HCT116 (cell line): ENCODE measurements around the gene POLD1. TPM values are rescaled to one million over a fixed set of nuclear protein-coding genes. Genes with fewer than 3 reads are reported as not detected.

Experiments used
- ATAC-seq: fragments of 200-7000 bp; cut with Tn5 transposase; 2 replicates; pipeline ENCODE4 v1.9.1; 2020; ENCODE audit warnings: mild to moderate bottlenecking, moderate library complexity
- BruUV-seq: library from RNA; stranded (reverse); fragments of 400-500 nt; replicated peaks from 2 replicates; lab custom pipeline; 2021; lab: Mats Ljungman, UMichigan
- CTCF ChIA-PET: fragments of 300-600 bp; sonication (Branson Sonifier 250); formaldehyde crosslinking; loops from one replicate; lab custom pipeline; 2021; ENCODE audit warnings: antibody characterized with exemption; lab: Charles Lee
- POLR2A ChIA-PET: fragments of 300-600, 350-600 bp; sonication (Branson Sonifier 250); formaldehyde crosslinking; loops from one replicate; lab custom pipeline; 2021; ENCODE audit warnings: antibody characterized with exemption; lab: Charles Lee
- RAD21 ChIA-PET, 2 experiments: fragments of 300-600 bp; sonication (Branson Sonifier 250); formaldehyde crosslinking; loops; one replicate each; lab custom pipeline; 2023; ENCODE audit warnings: low total read pairs in 2 of 2; ENCODE audit not compliant: uncharacterized antibody in 2 of 2, unreplicated experiment in 2 of 2, low non-redundant PET in 1 of 2; lab: Charles Lee
- DNase-seq: peaks from one replicate; pipeline ENCODE4 v3.0.0-alpha.2; 2010; ENCODE audit warnings: low read depth, low spot score
- H2AFZ ChIP-seq: fragments of 200-600 bp; shearing (Covaris generic), sonication (generic); 2 replicates; pipeline ENCODE4 v1.6.1; 2017; ENCODE audit warnings: low read depth, mixed run types, mixed read lengths, antibody characterized with exemption, low read length; ENCODE audit not compliant: poor library complexity, severe bottlenecking
- H3K27ac ChIP-seq: 2 replicates; pipeline ENCODE4 v1.5.1; 2012; ENCODE audit warnings: low read depth, low read length
- H3K27me3 ChIP-seq: fragments of 200-600 bp; sonication (generic); 2 replicates; pipeline ENCODE4 v1.6.1; 2016; ENCODE audit warnings: mixed run types, low read length, mixed read lengths; ENCODE audit not compliant: insufficient read depth
- H3K36me3 ChIP-seq, 2 experiments: fragments of 200-500 bp in 1 of 2; fragments of 200-600 bp in 1 of 2; sonication (Bioruptor generic) in 1 of 2; sonication (generic) in 1 of 2; 2 replicates each; pipeline versions ENCODE4 v1.5.1 to v1.6.1; 2014 to 2016; ENCODE audit warnings: low read length in 2 of 2, inconsistent platforms in 1 of 2, mixed read lengths in 1 of 2, mixed run types in 1 of 2; ENCODE audit not compliant: insufficient read depth in 2 of 2, control insufficient read depth in 1 of 2
- H3K4me1 ChIP-seq, 2 experiments: fragments of 200-600 bp in 1 of 2; sonication (generic) in 1 of 2; 2 replicates each; pipeline versions ENCODE4 v1.5.1 to v1.6.1; 2012 to 2017; ENCODE audit warnings: low read length in 2 of 2, inconsistent platforms in 1 of 2, mild to moderate bottlenecking in 1 of 2, mixed read lengths in 1 of 2, mixed run types in 1 of 2, moderate library complexity in 1 of 2; ENCODE audit not compliant: insufficient read depth in 2 of 2, control insufficient read depth in 1 of 2
- H3K4me2 ChIP-seq: fragments of 200-600 bp; sonication (generic); 2 replicates; pipeline ENCODE4 v1.6.1; 2017; ENCODE audit warnings: mixed run types, low read length, mixed read lengths
- H3K4me3 ChIP-seq, 2 experiments: fragments of 200-600 bp in 1 of 2; sonication (generic) in 1 of 2; replicated peaks in 1 of 2; 2 replicates each; pipeline ENCODE4 v1.5.1; 2011 to 2016; ENCODE audit warnings: low read length in 2 of 2, control low read depth in 1 of 2, low read depth in 1 of 2, mild to moderate bottlenecking in 1 of 2, mixed read lengths in 1 of 2, mixed run types in 1 of 2
- H3K79me2 ChIP-seq: fragments of 200-600 bp; sonication (generic); 2 replicates; pipeline ENCODE4 v1.6.1; 2017; ENCODE audit warnings: mild to moderate bottlenecking, mixed run types, low read length, moderate library complexity, mixed read lengths; ENCODE audit not compliant: insufficient read depth
- H3K9ac ChIP-seq: fragments of 200-600 bp; sonication (generic); 2 replicates; pipeline ENCODE4 v1.6.1; 2016; ENCODE audit warnings: low read length, mixed read lengths
- H3K9me2 ChIP-seq: fragments of 200-600 bp; sonication (generic), shearing (Covaris generic); 2 replicates; pipeline ENCODE4 v1.6.1; 2017; ENCODE audit warnings: mixed run types, mild to moderate bottlenecking, moderate library complexity; ENCODE audit not compliant: insufficient read depth
- H3K9me3 ChIP-seq, 2 experiments: fragments of 200-500 bp in 1 of 2; fragments of 200-600 bp in 1 of 2; sonication (Bioruptor generic) in 1 of 2; sonication (generic) in 1 of 2; 2 replicates each; pipeline ENCODE4 v1.6.1; 2014 to 2017; ENCODE audit warnings: low read length in 2 of 2, mixed read lengths in 2 of 2, inconsistent platforms in 1 of 2, low read depth in 1 of 2, mild to moderate bottlenecking in 1 of 2, mixed run types in 1 of 2, moderate library complexity in 1 of 2; ENCODE audit not compliant: control insufficient read depth in 1 of 2, insufficient read depth in 1 of 2
- H4K20me1 ChIP-seq: fragments of 200-600 bp; sonication (generic), shearing (Covaris generic); 2 replicates; pipeline ENCODE4 v1.6.1; 2017; ENCODE audit warnings: mixed run types, mild to moderate bottlenecking, moderate library complexity; ENCODE audit not compliant: insufficient read depth
- CBX3 ChIP-seq: IDR thresholded peaks from 2 replicates; pipeline ENCODE4 v1.6.1; 2012; ENCODE audit warnings: low read depth
- CEBPB ChIP-seq: IDR thresholded peaks from 2 replicates; pipeline ENCODE4 v1.6.1; 2012; ENCODE audit warnings: low read depth
- EGR1 ChIP-seq: IDR thresholded peaks from 2 replicates; pipeline ENCODE4 v1.6.1; 2012; ENCODE audit warnings: low read depth
- EZH2 ChIP-seq: fragments of 200-600 bp; sonication (generic); IDR thresholded peaks from 2 replicates; pipeline ENCODE4 v1.6.1; 2017; ENCODE audit warnings: antibody characterized with exemption, mixed run types
- EZH2phosphoT487 ChIP-seq: fragments of 200-600 bp; IDR thresholded peaks from 2 replicates; pipeline ENCODE4 v1.6.1; 2018; ENCODE audit warnings: antibody characterized with exemption, borderline replicate concordance
- FOSL1 ChIP-seq: IDR thresholded peaks from 2 replicates; pipeline ENCODE4 v1.6.1; 2012; ENCODE audit warnings: low read depth
- JUND ChIP-seq: IDR thresholded peaks from 2 replicates; pipeline ENCODE4 v1.6.1; 2012
- POLR2AphosphoS5 ChIP-seq: IDR thresholded peaks from 2 replicates; pipeline ENCODE4 v1.6.1; 2011; ENCODE audit warnings: mild to moderate bottlenecking, low read depth, low read length, moderate library complexity
- RAD21 ChIP-seq: IDR thresholded peaks from 2 replicates; pipeline ENCODE4 v1.6.1; 2012; ENCODE audit warnings: low read depth, mild to moderate bottlenecking
- SIN3A ChIP-seq: IDR thresholded peaks from 2 replicates; pipeline ENCODE4 v1.6.1; 2012; ENCODE audit warnings: low read depth
- SP1 ChIP-seq: IDR thresholded peaks from 2 replicates; pipeline ENCODE4 v1.6.1; 2012; ENCODE audit warnings: low read depth
- SRF ChIP-seq: IDR thresholded peaks from 2 replicates; pipeline ENCODE4 v1.6.1; 2012; ENCODE audit warnings: low read depth
- YY1 ChIP-seq: IDR thresholded peaks from 2 replicates; pipeline ENCODE4 v1.6.1; 2011; ENCODE audit warnings: low read length, low read depth, moderate library complexity, mild to moderate bottlenecking; ENCODE audit not compliant: insufficient replicate concordance; ENCODE audit errors: extremely low read depth
- ZFX ChIP-seq: fragments of 450-650 bp; IDR thresholded peaks from 2 replicates; pipeline ENCODE4 v1.6.1; 2017
- intact Hi-C: fragments of 100-400 bp; cut with micrococcal nuclease; formaldehyde crosslinking; loops from 2 replicates; pipeline ENCODE4 v1.10.0; 2022
- total RNA-seq: library from RNA; stranded (reverse); gene quantifications from one replicate; pipeline ENCODE4 v1.2.1, GENCODE V29; 2021; ENCODE audit not compliant: unreplicated experiment

POLD1 gene
- total RNA-seq, 1 experiment from 2014 or later = 122 TPM

DNA sequence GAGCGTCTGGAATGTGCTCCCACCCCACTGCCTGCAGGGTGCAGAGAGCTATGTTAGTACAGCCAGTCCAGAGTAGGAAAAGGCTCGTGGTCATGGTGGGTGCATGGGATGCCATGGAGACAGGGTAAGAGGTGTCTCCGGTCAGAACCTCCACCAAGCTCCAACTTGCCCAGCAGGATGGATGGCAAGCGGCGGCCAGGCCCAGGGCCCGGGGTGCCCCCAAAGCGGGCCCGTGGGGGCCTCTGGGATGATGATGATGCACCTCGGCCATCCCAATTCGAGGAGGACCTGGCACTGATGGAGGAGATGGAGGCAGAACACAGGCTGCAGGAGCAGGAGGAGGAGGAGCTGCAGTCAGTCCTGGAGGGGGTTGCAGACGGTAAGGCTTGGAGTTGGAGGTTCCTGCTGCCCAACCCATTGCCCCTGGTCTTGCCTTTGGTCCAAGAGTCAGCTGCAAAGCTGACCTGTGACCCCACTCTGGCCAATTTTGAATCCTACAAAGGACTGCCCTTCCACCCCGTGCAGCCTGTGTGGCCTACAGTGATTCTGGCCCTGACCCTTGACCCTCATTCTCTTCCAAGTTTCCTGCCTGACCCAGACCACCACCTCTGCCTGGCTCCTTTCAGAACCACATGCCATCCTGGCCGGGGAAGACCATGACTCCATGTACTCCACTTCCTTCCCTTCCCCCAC, 14.7 kb downstream of the POLD1 start:
- Histone ChIP-seq H3K9me2 (no peaks in the 10 kb centered on the region), H3K27me3 (no peaks in the 10 kb centered on the region), H3K79me2 (peaks cover 43% of the 10 kb centered on the region), H3K27ac (no peak overlapping the region), H3K36me3 (peaks cover 3 to 24% of the 10 kb centered on the region in 2 experiments; a peak in 1 of 4 replicates), H3K4me3 (no peak overlapping the region), H3K9ac (no peak overlapping the region), H2AFZ (no peak overlapping the region), H3K4me1 (no peaks in the 10 kb centered on the region), H3K9me3 (no peaks in the 10 kb centered on the region), H3K4me2 (no peak overlapping the region), H4K20me1 (no peaks in the 10 kb centered on the region)
- DNase-seq = no peak
- RAD21 ChIA-PET = no interaction called here
- BruUV-seq = no TSS peak
- intact Hi-C loops = no loop called here
- CTCF ChIA-PET = no interaction called here
- ATAC-seq = 0 out of 2 replicates have a peak, but pooled peaks have one; percentile 41
- TF ChIP-seq FOSL1 (no peak), EGR1 (no peak), CBX3 (no peak), SRF (no peak), SP1 (no peak), POLR2AphosphoS5 (no peak), CEBPB (no peak)
- POLR2A ChIA-PET = no interaction called here

DNA sequence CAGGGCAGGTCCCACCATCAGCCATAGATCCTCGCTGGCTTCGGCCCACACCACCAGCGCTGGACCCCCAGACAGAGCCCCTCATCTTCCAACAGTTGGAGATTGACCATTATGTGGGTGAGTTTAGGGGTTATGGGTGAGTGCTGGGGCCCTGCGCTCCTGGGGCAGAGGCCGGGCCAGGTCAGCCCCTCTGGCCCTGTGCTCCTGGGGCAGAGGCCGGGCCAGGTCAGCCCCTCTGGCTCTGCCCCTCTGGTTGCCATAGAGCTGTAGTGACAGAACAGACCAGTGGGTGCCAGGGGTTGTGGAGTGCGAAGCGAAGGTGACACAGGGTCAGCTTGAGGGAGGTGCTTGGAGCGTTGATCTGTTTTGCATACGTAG, 15.2 kb downstream of the POLD1 start:
- Histone ChIP-seq H3K36me3 (peaks cover 3 to 28% of the 10 kb centered on the region in 2 experiments; a peak in 1 of 4 replicates), H3K4me1 (no peaks in the 10 kb centered on the region), H3K9ac (no peak overlapping the region), H3K79me2 (peaks cover 39% of the 10 kb centered on the region), H3K4me2 (no peak overlapping the region), H2AFZ (no peak overlapping the region), H3K9me3 (no peaks in the 10 kb centered on the region), H4K20me1 (no peaks in the 10 kb centered on the region), H3K4me3 (no peak overlapping the region), H3K27ac (no peak overlapping the region), H3K9me2 (no peaks in the 10 kb centered on the region), H3K27me3 (no peaks in the 10 kb centered on the region)
- DNase-seq (no peak), ATAC-seq (no peak)
- no TSS peak for BruUV-seq
- ChIA-PET POLR2A (no interaction called here), RAD21 (no interaction called here), CTCF (no interaction called here)
- TF ChIP-seq CEBPB (no peak), RAD21 (no peak), FOSL1 (no peak), EZH2phosphoT487 (no peak), SIN3A (no peak), ZFX (no peak), EZH2 (no peak), JUND (no peak), YY1 (no peak)
- intact Hi-C loops = no loop called here
